HL-60 (cell line): ENCODE results near the gene HOXB1.

ENCODE experiments used
- CTCF ChIP-seq: IDR thresholded peaks from one replicate; pipeline ENCODE4 v1.5.1; 2011; ENCODE audit warnings: low read length, control low read depth, inconsistent platforms; ENCODE audit not compliant: insufficient read depth
- GABPA ChIP-seq: IDR thresholded peaks from 2 replicates; pipeline ENCODE4 v1.6.1; 2012; ENCODE audit warnings: low read depth
- POLR2AphosphoS5 ChIP-seq: IDR thresholded peaks from 2 replicates; pipeline ENCODE4 v1.6.1; 2012; ENCODE audit warnings: low read depth
- REST ChIP-seq: IDR thresholded peaks from 2 replicates; pipeline ENCODE4 v1.6.1; 2012; ENCODE audit warnings: low read depth; ENCODE audit not compliant: insufficient replicate concordance
- SPI1 ChIP-seq: IDR thresholded peaks from 2 replicates; pipeline ENCODE4 v1.6.1; 2012; ENCODE audit warnings: low read depth, mild to moderate bottlenecking, borderline replicate concordance

- TF ChIP-seq POLR2AphosphoS5, result no peak
- TF ChIP-seq CTCF, result no peak
- no peak for TF ChIP-seq GABPA
- TF ChIP-seq REST, result no peak
- TF ChIP-seq SPI1, result no peak
These were observed 44.3 kb downstream of the HOXB1 start for GRCh38 chr17:48486557-48486956.
